ENCODE measurements around the gene GFRA1.

Gene GFRA1

GRCh38 chr10:116121640-116122525, 151.1 kb downstream of the GFRA1 start:
- DNase-seq, result no peak

- DNase-seq, result no peak
Measured at GRCh38 chr10:116120688-116121455, 152.1 kb downstream of the GFRA1 start.

- DNase-seq, result no peak
Measured at GRCh38 chr10:116118847-116119246, 154.2 kb downstream of the GFRA1 start.

GRCh38 chr10:116115797-116116196, 157.2 kb downstream of the GFRA1 start:
- DNase-seq, result no peak

- no peak for DNase-seq
Measured at GRCh38 chr10:116115036-116115641, 157.9 kb downstream of the GFRA1 start.

- DNase-seq, result peak; percentile 98
Measured at GRCh38 chr10:116113721-116114501, 159.1 kb downstream of the GFRA1 start.

- DNase-seq, result peak; percentile 47
Measured at GRCh38 chr10:116112232-116113231, 160.5 kb downstream of the GFRA1 start.

GRCh38 chr10:116111483-116112095, 161.4 kb downstream of the GFRA1 start:
- no peak for DNase-seq

GRCh38 chr10:116110736-116111135, 162.3 kb downstream of the GFRA1 start:
- no peak for DNase-seq

- no peak for DNase-seq
Measured at GRCh38 chr10:116109881-116110280, 163.1 kb downstream of the GFRA1 start.

GRCh38 chr10:116109481-116109880, 163.5 kb downstream of the GFRA1 start:
- no peak for DNase-seq

- no peak for DNase-seq
Measured at GRCh38 chr10:116108095-116108494, 164.9 kb downstream of the GFRA1 start.

GRCh38 chr10:116106611-116107010, 166.4 kb downstream of the GFRA1 start:
- no peak for DNase-seq

- DNase-seq, result no peak
Measured at GRCh38 chr10:116105264-116105663, 167.7 kb downstream of the GFRA1 start.

- peak; percentile 43 for DNase-seq
Measured at GRCh38 chr10:116104210-116104932, 168.6 kb downstream of the GFRA1 start.

GRCh38 chr10:116103668-116104067, 169.3 kb downstream of the GFRA1 start:
- DNase-seq, result no peak

GRCh38 chr10:116101616-116102315, 171.2 kb downstream of the GFRA1 start:
- peak; percentile 18 for DNase-seq

GRCh38 chr10:116100984-116101383, 172.0 kb downstream of the GFRA1 start:
- DNase-seq, result no peak

GRCh38 chr10:116099023-116099420, 174.0 kb downstream of the GFRA1 start:
- peak; percentile 17 for DNase-seq
